Sigmoid colon (tissue), 7 donors: ENCODE data around the gene SLIT3. TPM values are rescaled to one million over a fixed set of nuclear protein-coding genes. Genes with fewer than 3 reads are reported as not detected.

ENCODE experiments used
- DNase-seq: peaks from one replicate; pipeline ENCODE4 v3.0.0-alpha.2; 2019
- H3K27ac ChIP-seq, 4 donors: fragments of 200-600 bp; sonication (generic); one replicate each; pipeline ENCODE4 v1.5.1; 2016 to 2019; ENCODE audit warnings: mild to moderate bottlenecking in 1 of 4
- H3K27me3 ChIP-seq, 3 donors: fragments of 200-600 bp; sonication (generic); one replicate each; pipeline ENCODE4 v1.5.1; 2019; ENCODE audit warnings: mild to moderate bottlenecking in 1 of 3
- H3K36me3 ChIP-seq, 4 donors: fragments of 200-600 bp; sonication (generic); one replicate each; pipeline ENCODE4 v1.5.1; 2016 to 2019
- H3K4me1 ChIP-seq, 4 donors: fragments of 200-600 bp; sonication (generic); one replicate each; pipeline ENCODE4 v1.5.1; 2017 to 2019
- H3K4me3 ChIP-seq, 4 donors: fragments of 200-600 bp; sonication (generic); one replicate each; pipeline ENCODE4 v1.5.1; 2017 to 2019; ENCODE audit warnings: mild to moderate bottlenecking in 2 of 4, moderate library complexity in 1 of 4
- H3K9me3 ChIP-seq, 4 donors: fragments of 200-600 bp in 3 of 4; sonication (generic) in 3 of 4; one replicate each; pipeline versions ENCODE4 v1.5.1 to v1.6.1; 2013 to 2019
- EP300 ChIP-seq, 4 donors: sonication (generic); formaldehyde crosslinking; IDR thresholded peaks; one replicate each; pipeline ENCODE4 v1.6.1; 2017; ENCODE audit warnings: antibody characterized with exemption in 4 of 4
- POLR2A ChIP-seq, 2 donors: fragments of 450-650 bp; IDR thresholded peaks; one replicate each; pipeline ENCODE4 v1.6.1; 2016; ENCODE audit warnings: antibody characterized with exemption in 2 of 2, mild to moderate bottlenecking in 2 of 2, moderate library complexity in 2 of 2
- POLR2AphosphoS5 ChIP-seq, 4 donors: sonication (generic); formaldehyde crosslinking; IDR thresholded peaks; one replicate each; pipeline ENCODE4 v1.6.1; 2017; ENCODE audit warnings: antibody characterized with exemption in 4 of 4
- WGBS, 2 donors: extraction: QIAGEN DNeasy Blood & Tissue Kit; methylation state at CpG; one replicate each; pipeline ENCODE4 v1.1.7; 2013; 5-methylcytosine and 5-hydroxymethylcytosine counted together
- intact Hi-C: fragments of 100-400 bp; cut with DNase I; formaldehyde crosslinking; loops from one replicate; pipeline ENCODE4 v1.15.1; 2023
- polyA plus RNA-seq, 3 donors: library from polyadenylated mRNA; stranded (reverse); fragments of 200-250 nt; gene quantifications; one replicate each; pipeline ENCODE4 v1.2.3, GENCODE V29; 2013
- total RNA-seq, 4 donors: library from RNA; depleted of rRNA; stranded (reverse); fragments of >200 nt; gene quantifications; one replicate each; pipeline ENCODE4 v1.1.0, GENCODE V29; 2016
- TF ChIP-seq, protein P1 (sequence below), 4 experiments: fragments of 450-650 bp in 3 of 4; fragments of 200-600 bp in 1 of 4; IDR thresholded peaks; one replicate each; pipeline ENCODE4 v1.5.1; 2016 to 2019; ENCODE audit warnings: antibody characterized with exemption in 4 of 4, mild to moderate bottlenecking in 3 of 4, moderate library complexity in 2 of 4
- donor health status: healthy with polysubstance abuse.
- donor health status: Bipolar disorder and iron deficiency.
- donor health status: healthy.

SLIT3 gene
- total and polyA plus RNA-seq, 7 donors: 0.23 to 46.3 (median 30.0) TPM

DNA sequence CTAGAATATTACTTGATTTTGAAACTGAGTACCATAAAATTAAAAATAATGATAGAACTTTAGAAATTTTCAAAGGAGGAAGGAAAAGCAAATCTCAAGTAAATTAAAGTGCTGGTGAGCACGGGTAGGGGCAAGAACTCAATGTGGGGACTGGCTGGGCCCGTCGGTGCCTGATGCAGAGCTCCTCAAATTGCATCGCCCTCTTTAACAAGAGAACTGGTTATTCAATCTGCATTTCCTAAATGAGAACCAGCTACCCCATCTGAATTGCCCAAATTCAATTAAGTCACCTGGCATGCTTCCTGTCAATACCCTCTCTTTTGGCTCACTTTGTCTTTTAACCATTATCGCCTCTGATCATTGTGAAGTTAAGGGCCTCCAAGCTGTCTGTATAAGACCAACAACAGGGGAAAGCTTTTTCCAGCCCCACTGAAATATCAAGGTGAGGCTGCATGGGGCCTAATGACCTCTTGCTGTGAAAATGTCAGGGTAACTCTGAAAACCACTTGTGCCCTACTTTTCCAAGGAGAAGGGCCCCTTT lies 316.7 kb downstream of the SLIT3 start:
- no peak overlapping the region for H3K4me3 ChIP-seq
- peaks cover 0 to 12% (median 0%) of the 10 kb centered on the region in 4 donors for H3K4me1 ChIP-seq
- intact Hi-C loops: loop anchor here (5.0 kb wide), 1 partner anchor 583 kb away; no protein-coding TSS in a partner anchor
- 91 to 92% methylated on average over 5 of the region's 5 CpGs for WGBS, 2 donors
- DNase-seq: no peak
- no peaks in the 10 kb centered on the region for H3K27me3 ChIP-seq
- no peaks in the 10 kb centered on the region for H3K36me3 ChIP-seq
- H3K9me3 ChIP-seq: no peaks in the 10 kb centered on the region
- H3K27ac ChIP-seq: no peak overlapping the region
- no peak for TF ChIP-seq EP300 (IDR thresholded peaks at IDR 0.05)
- TF ChIP-seq, protein P1, sequence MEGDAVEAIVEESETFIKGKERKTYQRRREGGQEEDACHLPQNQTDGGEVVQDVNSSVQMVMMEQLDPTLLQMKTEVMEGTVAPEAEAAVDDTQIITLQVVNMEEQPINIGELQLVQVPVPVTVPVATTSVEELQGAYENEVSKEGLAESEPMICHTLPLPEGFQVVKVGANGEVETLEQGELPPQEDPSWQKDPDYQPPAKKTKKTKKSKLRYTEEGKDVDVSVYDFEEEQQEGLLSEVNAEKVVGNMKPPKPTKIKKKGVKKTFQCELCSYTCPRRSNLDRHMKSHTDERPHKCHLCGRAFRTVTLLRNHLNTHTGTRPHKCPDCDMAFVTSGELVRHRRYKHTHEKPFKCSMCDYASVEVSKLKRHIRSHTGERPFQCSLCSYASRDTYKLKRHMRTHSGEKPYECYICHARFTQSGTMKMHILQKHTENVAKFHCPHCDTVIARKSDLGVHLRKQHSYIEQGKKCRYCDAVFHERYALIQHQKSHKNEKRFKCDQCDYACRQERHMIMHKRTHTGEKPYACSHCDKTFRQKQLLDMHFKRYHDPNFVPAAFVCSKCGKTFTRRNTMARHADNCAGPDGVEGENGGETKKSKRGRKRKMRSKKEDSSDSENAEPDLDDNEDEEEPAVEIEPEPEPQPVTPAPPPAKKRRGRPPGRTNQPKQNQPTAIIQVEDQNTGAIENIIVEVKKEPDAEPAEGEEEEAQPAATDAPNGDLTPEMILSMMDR (IDR thresholded peaks at IDR 0.05): no peak
- TF ChIP-seq POLR2AphosphoS5 (IDR thresholded peaks at IDR 0.05): no peak
- no peak for TF ChIP-seq POLR2A (IDR thresholded peaks at IDR 0.05)

GRCh38 chr5:168979135-168979534 lies 321.8 kb downstream of the SLIT3 start:
- peak overlapping the region in 2 of 4 donors; percentile 54 to 66 for H3K27ac ChIP-seq
- no peak for DNase-seq
- peaks cover 0 to 22% (median 16%) of the 10 kb centered on the region in 4 donors for H3K4me1 ChIP-seq
- 83% methylated on average over 5 of the region's 5 CpGs for WGBS, 2 donors
- TF ChIP-seq POLR2A (IDR thresholded peaks at IDR 0.05): no peak
- TF ChIP-seq, protein P1 (IDR thresholded peaks at IDR 0.05): no peak
- no peak for TF ChIP-seq EP300 (IDR thresholded peaks at IDR 0.05)
- peak in 1 of 4 donors; percentile 29 for TF ChIP-seq POLR2AphosphoS5 (IDR thresholded peaks at IDR 0.05)
- no peak overlapping the region for H3K4me3 ChIP-seq
- intact Hi-C loops: no loop called here
- H3K27me3 ChIP-seq: no peaks in the 10 kb centered on the region
- no peaks in the 10 kb centered on the region for H3K36me3 ChIP-seq
- H3K9me3 ChIP-seq: no peaks in the 10 kb centered on the region

GRCh38 chr5:168978500-168978899 lies 322.4 kb downstream of the SLIT3 start:
- Histone ChIP-seq H3K4me3 (no peak overlapping the region), H3K36me3 (no peaks in the 10 kb centered on the region), H3K27ac (peak overlapping the region in 2 of 4 donors; percentile 54 to 66), H3K4me1 (peaks cover 0 to 22% (median 16%) of the 10 kb centered on the region in 4 donors), H3K27me3 (no peaks in the 10 kb centered on the region), H3K9me3 (no peaks in the 10 kb centered on the region)
- WGBS, 2 donors: 47 to 86% methylated on average over 1 of the region's 1 CpG
- TF ChIP-seq, protein P1 (IDR thresholded peaks at IDR 0.05): no peak
- TF ChIP-seq POLR2AphosphoS5 (IDR thresholded peaks at IDR 0.05) (no peak), POLR2A (IDR thresholded peaks at IDR 0.05) (no peak), EP300 (IDR thresholded peaks at IDR 0.05) (no peak)
- intact Hi-C loops: no loop called here
- DNase-seq: no peak

DNA sequence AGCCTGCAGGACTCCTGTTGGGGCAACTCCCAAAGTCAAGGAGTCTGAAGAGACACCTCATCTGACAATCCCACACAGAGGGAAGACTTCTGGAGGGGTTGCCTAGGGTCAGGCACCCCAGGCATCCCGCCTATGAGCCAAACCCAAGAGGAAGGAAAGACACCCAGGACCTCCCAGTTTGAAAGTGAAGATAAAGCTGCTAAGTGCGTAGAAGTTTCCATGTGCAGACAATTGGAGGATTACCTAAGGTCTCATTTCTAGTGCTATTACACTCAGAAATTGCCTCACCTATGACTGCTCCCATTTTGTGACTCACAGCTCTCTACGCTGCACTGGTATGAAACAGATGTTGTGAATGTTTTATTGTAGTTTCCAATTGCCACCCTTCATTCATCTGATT lies 322.9 kb downstream of the SLIT3 start:
- TF ChIP-seq EP300 (IDR thresholded peaks at IDR 0.05): no peak
- TF ChIP-seq POLR2AphosphoS5 (IDR thresholded peaks at IDR 0.05): peak; percentile 17 to 54 (median 30)
- no peaks in the 10 kb centered on the region for H3K27me3 ChIP-seq
- H3K4me3 ChIP-seq: no peak overlapping the region
- H3K9me3 ChIP-seq: no peaks in the 10 kb centered on the region
- intact Hi-C loops: no loop called here
- peaks cover 0 to 24% (median 17%) of the 10 kb centered on the region in 4 donors for H3K4me1 ChIP-seq
- no peak for DNase-seq
- peak overlapping the region in 2 of 4 donors; percentile 54 to 66 for H3K27ac ChIP-seq
- H3K36me3 ChIP-seq: no peaks in the 10 kb centered on the region
- WGBS, 2 donors: 68 to 83% methylated on average over 3 of the region's 3 CpGs

DNA sequence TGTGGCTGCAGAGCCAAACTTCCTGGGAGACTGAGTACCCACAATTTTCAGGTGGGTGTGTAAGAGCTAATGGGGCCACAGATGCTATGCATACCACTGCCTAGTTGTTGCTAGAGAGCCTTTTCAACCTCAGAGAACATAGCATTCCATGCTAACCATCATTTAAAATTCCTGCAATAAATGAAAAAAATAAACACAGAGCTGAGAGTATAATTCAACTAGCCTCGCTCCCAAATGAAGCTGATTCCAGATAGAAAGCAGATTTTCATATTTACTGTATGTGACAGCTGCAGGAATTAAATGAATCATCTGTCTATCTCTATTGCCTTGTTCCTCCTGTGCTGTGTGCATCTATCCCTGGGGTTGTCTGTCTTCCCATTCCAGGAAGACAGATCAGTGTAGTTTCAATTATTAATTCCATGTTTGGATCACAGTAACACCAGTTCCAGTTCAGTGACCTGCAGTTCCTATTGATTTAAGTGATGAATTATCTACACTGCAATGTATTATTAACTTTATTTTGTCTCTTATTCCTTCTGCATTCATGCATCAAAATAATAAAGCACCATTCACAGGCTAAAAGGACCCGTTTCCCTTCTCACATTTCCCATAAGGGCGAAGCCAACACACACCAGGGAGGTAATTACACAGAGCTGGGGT lies 324.5 kb downstream of the SLIT3 start:
- Histone ChIP-seq H3K27ac (no peak overlapping the region), H3K27me3 (no peaks in the 10 kb centered on the region), H3K4me3 (no peak overlapping the region), H3K9me3 (no peaks in the 10 kb centered on the region), H3K4me1 (peaks cover 0 to 31% (median 19%) of the 10 kb centered on the region in 4 donors), H3K36me3 (no peaks in the 10 kb centered on the region)
- intact Hi-C loops: no loop called here
- no peak for TF ChIP-seq EP300 (IDR thresholded peaks at IDR 0.05)
- TF ChIP-seq POLR2AphosphoS5 (IDR thresholded peaks at IDR 0.05): peak in 1 of 4 donors; percentile 19
- no peak for DNase-seq
- WGBS, 2 donors: 67 to 76% methylated on average over 3 of the region's 3 CpGs
